AG04449 (cell line): ENCODE data around the gene CDK3.

Experiments used
- CTCF ChIA-PET: fragments of 350-600 bp; formaldehyde crosslinking; extraction: SDS; loops from one replicate; lab custom pipeline; 2021; ENCODE audit warnings: antibody characterized with exemption; lab: Yijun Ruan, JAX
- POLR2A ChIA-PET: fragments of 400-600, 350-600 bp; formaldehyde crosslinking; extraction: SDS; loops from one replicate; lab custom pipeline; 2020; ENCODE audit warnings: antibody characterized with exemption, inconsistent platforms; lab: Yijun Ruan, JAX
- DNase-seq: peaks from one replicate; pipeline ENCODE4 v3.0.0-alpha.2; 2010; ENCODE audit warnings: low read depth, low spot score
- H3K4me3 ChIP-seq: 2 replicates; pipeline ENCODE4 v1.5.1; 2011; ENCODE audit warnings: low read depth, mild to moderate bottlenecking, control low read depth, low read length
- TF ChIP-seq, protein P1 (sequence below): IDR thresholded peaks from one replicate; pipeline ENCODE4 v1.5.1; 2011; ENCODE audit warnings: mild to moderate bottlenecking, moderate library complexity, low read length, control low read depth, inconsistent platforms; ENCODE audit not compliant: insufficient read depth; ENCODE audit errors: missing control alignments

CDK3 gene

DNA sequence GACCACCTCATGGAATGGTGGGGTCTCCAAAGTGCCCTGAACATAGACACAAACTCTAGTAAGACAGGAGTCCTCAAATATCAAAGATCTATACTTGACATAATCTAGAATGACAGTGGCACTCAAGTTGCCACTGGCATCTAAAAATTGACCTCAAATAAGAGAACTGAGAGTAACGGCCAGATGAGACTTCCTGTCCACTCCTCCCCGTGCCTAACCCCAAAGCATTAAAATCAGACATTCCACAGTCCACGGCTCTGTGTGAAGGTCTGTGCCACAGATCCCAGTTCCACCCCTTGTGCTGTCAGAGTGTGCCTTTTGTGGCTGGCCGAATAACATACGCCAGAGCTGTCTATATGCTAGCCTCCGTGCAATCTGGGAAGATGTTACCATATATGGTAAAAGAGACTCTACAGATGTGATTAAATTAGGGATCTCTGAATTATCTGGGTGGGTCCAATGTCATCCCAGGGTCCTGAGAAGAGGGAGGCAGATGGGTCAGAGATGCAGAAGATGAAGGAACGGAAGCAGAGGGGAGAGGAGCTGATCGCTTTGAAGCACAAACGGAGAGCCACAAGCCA lies 47.5 kb downstream of the CDK3 start:
- TF ChIP-seq, protein P1, sequence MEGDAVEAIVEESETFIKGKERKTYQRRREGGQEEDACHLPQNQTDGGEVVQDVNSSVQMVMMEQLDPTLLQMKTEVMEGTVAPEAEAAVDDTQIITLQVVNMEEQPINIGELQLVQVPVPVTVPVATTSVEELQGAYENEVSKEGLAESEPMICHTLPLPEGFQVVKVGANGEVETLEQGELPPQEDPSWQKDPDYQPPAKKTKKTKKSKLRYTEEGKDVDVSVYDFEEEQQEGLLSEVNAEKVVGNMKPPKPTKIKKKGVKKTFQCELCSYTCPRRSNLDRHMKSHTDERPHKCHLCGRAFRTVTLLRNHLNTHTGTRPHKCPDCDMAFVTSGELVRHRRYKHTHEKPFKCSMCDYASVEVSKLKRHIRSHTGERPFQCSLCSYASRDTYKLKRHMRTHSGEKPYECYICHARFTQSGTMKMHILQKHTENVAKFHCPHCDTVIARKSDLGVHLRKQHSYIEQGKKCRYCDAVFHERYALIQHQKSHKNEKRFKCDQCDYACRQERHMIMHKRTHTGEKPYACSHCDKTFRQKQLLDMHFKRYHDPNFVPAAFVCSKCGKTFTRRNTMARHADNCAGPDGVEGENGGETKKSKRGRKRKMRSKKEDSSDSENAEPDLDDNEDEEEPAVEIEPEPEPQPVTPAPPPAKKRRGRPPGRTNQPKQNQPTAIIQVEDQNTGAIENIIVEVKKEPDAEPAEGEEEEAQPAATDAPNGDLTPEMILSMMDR, result no peak
- CTCF ChIA-PET, result interaction anchor here (1.2 to 2.1 kb wide), 3 partner anchors 12 to 34 kb away, joined by 3 to 12 read pairs (median 8); no protein-coding TSS in a partner anchor
- H3K4me3 ChIP-seq, result no peak overlapping the region
- no peak for DNase-seq
- POLR2A ChIA-PET, result no interaction called here

GRCh38 chr17:76048711-76049110 lies 48.1 kb downstream of the CDK3 start:
- CTCF ChIA-PET, result interaction anchor here (1.2 to 1.8 kb wide), 2 partner anchors 12 to 35 kb away, joined by 3 to 8 read pairs; no protein-coding TSS in a partner anchor
- TF ChIP-seq, protein P1, result no peak
- H3K4me3 ChIP-seq, result no peak overlapping the region
- POLR2A ChIA-PET, result no interaction called here
- no peak for DNase-seq

DNA sequence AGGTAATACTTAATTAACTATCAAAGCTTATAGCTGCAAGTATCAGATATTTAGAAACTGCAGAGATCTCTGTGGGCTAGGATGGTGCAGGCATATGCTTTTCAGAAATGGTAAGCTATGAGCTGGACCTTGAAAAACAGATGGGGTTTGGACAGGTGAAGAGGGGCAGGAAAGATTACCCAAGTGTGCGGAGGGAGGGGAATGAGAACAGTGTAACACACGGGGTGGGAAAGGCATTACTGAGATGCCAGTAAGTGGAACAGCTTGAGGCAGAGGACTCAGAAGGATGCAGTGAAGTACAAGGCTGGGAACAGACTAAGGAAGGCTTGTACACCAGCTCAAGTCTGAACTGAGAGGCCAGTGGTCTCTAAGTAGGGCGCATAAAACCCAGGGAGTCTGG lies 48.6 kb downstream of the CDK3 start:
- CTCF ChIA-PET, result interaction anchor here (1.2 to 1.8 kb wide), 2 partner anchors 13 to 35 kb away, joined by 3 to 8 read pairs; no protein-coding TSS in a partner anchor
- no peak for DNase-seq
- no peak overlapping the region for H3K4me3 ChIP-seq
- TF ChIP-seq, protein P1, result no peak
- POLR2A ChIA-PET, result no interaction called here

DNA sequence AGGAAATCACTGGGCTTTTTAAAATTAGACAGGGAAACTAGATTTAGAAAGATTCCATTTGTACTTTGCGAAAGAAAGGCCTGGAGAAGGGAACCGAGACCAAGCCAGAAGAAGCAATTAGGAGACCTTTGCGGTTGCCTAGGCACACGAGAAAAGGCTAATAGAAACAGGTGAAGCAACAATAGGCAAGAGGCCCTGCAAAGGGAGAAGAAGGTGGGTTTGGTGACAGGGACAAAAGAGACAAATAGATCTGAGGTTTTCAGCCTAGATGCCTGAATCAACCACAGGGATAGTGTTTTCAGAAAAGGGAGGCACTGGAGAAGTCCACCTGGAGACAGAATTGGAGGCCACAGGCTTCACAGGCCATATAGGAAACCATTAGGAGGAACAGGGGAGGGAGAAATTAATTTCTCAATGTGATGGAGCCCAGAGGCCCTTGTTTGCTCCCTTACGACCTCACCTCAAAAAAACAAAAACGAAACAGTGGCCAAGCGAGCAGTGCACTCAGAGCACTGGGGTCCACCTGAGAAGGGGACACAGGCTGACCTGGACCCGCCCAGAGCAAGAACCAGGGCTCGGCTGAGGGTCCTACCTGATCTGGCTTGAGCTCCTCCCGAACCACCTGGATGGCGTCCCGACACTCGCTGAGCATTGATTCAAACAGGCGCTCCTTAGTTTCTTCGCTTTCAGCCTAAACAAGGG lies 49.3 kb downstream of the CDK3 start:
- no peak overlapping the region for H3K4me3 ChIP-seq
- ChIA-PET POLR2A (no interaction called here), CTCF (interaction anchor here (1.0 to 1.8 kb wide), 3 partner anchors 36 to 230 kb away, joined by 3 to 8 read pairs (median 7); no protein-coding TSS in a partner anchor)
- TF ChIP-seq, protein P1, result no peak
- DNase-seq, result no peak

DNA sequence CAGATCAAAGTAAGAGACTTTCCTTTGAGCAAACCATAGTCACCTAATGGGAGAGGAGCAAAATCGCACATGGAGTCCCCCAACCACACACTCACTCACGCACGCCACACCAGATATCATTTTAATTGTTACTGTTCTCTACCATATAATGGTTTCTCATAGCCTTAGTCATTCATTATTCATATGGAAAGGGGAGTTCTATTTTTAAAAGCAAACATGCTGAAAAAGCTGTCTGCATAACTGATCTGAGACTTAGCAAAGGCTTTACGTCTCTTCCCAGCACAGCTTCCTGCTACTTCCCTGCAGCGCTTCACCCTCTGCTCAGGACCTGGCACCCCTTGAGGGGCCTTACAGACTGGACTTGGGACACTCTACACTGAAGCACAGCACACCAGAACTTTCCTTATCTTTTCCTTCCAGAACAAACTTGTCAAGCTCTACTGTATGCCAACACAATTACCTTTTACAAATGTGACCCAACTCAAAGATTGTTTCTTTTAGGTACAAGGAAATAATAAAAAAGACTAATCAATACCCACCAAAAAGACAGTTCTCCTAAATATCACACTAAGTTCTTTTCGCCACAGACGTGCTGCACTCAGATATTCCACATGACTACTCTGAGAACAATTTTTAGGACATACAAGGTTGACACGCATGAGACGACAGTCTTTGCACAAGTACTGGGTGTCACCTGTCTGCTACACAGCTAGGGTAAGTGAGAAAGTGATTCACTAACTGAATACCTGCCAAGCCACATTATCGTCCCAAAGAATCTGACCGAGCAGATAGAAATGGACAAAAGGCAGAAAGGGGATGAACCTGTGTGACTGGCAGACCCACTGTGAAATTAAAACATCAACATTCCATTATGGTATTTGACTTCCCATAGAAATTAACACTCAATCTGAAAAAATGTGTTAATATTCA lies 50.1 kb downstream of the CDK3 start:
- CTCF ChIA-PET, result interaction anchor here (1.0 to 1.5 kb wide), 4 partner anchors 15 to 229 kb away, joined by 3 to 7 read pairs (median 4); no protein-coding TSS in a partner anchor
- POLR2A ChIA-PET, result no interaction called here
- no peak for DNase-seq
- no peak overlapping the region for H3K4me3 ChIP-seq
- TF ChIP-seq, protein P1, result no peak

DNA sequence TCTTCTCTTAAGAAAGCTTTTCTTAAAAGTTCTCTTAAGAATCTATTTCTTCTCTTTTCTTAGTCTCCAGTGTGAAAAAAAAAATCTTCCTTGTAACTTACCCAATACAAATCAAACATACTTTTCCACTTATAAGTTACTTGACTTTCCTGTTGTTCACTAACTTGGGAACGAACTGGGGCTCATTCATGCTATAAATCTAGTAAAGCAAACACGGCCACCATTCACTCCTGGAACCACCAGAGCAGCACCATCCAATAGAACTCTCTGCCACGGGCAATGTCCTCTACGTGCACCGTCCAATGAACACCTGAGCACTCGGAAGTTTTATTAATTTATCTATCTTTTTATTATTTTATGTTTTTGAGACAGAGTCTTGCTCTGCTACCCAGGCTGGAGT lies 50.9 kb downstream of the CDK3 start:
- DNase-seq, result no peak
- ChIA-PET CTCF (interaction anchor here (1.0 to 1.5 kb wide), 3 partner anchors 14 to 70 kb away, joined by 3 to 7 read pairs (median 4); no protein-coding TSS in a partner anchor), POLR2A (no interaction called here)
- H3K4me3 ChIP-seq, result no peak overlapping the region
- TF ChIP-seq, protein P1, result no peak
